Choroid plexus epithelial cell (primary cell): ENCODE measurements around the gene RAPGEFL1.
"Not testable (repeated sequence)": the region's sequence is repeated elsewhere in the genome, so short reads cannot be mapped to it uniquely, and the experiment has no call there.

ENCODE experiments used
- DNase-seq: peaks from one replicate; pipeline ENCODE4 v3.0.0-alpha.2; 2010; ENCODE audit warnings: low read depth
- H3K4me3 ChIP-seq: 2 replicates; pipeline ENCODE4 v1.5.1; 2011; ENCODE audit warnings: low read depth, mild to moderate bottlenecking, control low read depth, low read length, moderate library complexity
- TF ChIP-seq, protein P1 (sequence below): conservative IDR thresholded peaks from 2 replicates; pipeline ENCODE4 v1.5.1; 2011; ENCODE audit warnings: low read depth, mild to moderate bottlenecking, control low read depth, inconsistent platforms, low read length, moderate library complexity

Gene RAPGEFL1, protein sequence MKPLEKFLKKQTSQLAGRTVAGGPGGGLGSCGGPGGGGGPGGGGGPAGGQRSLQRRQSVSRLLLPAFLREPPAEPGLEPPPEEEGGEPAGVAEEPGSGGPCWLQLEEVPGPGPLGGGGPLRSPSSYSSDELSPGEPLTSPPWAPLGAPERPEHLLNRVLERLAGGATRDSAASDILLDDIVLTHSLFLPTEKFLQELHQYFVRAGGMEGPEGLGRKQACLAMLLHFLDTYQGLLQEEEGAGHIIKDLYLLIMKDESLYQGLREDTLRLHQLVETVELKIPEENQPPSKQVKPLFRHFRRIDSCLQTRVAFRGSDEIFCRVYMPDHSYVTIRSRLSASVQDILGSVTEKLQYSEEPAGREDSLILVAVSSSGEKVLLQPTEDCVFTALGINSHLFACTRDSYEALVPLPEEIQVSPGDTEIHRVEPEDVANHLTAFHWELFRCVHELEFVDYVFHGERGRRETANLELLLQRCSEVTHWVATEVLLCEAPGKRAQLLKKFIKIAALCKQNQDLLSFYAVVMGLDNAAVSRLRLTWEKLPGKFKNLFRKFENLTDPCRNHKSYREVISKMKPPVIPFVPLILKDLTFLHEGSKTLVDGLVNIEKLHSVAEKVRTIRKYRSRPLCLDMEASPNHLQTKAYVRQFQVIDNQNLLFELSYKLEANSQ

GRCh38 chr17:40177275-40177874, at the start of gene RAPGEFL1:
Gene RAPGEFL1 (plus strand): TSS chr17:40177470. CDS start chr17:40177862, 392 bp downstream.
- peak; percentile 82 for DNase-seq
- TF ChIP-seq, protein P1, sequence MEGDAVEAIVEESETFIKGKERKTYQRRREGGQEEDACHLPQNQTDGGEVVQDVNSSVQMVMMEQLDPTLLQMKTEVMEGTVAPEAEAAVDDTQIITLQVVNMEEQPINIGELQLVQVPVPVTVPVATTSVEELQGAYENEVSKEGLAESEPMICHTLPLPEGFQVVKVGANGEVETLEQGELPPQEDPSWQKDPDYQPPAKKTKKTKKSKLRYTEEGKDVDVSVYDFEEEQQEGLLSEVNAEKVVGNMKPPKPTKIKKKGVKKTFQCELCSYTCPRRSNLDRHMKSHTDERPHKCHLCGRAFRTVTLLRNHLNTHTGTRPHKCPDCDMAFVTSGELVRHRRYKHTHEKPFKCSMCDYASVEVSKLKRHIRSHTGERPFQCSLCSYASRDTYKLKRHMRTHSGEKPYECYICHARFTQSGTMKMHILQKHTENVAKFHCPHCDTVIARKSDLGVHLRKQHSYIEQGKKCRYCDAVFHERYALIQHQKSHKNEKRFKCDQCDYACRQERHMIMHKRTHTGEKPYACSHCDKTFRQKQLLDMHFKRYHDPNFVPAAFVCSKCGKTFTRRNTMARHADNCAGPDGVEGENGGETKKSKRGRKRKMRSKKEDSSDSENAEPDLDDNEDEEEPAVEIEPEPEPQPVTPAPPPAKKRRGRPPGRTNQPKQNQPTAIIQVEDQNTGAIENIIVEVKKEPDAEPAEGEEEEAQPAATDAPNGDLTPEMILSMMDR: no peak
- H3K4me3 ChIP-seq: peak within 1 kb of the TSS; percentile 64

DNA sequence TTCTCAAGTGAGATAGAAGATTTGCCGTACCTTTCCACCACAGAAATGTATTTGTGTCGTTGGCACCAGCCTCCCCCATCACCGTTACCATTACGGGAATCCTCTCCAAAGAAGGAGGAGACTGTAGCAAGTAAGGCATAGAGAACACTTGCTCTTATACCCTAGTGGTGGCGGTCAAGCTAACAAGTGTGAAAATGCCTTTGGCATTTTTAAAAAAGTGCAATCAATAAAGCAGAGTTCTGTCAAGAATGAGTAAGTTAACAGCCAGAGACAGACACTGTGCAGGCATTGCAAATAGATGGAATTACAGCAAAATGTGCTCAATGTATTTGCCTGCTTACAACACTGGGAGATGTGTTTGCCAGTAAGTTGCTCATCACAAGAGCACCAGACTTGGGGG, 47.8 kb upstream of the RAPGEFL1 start:
- DNase-seq: no peak
- no peak overlapping the region for H3K4me3 ChIP-seq
- TF ChIP-seq, protein P1: peak; percentile 11

DNA sequence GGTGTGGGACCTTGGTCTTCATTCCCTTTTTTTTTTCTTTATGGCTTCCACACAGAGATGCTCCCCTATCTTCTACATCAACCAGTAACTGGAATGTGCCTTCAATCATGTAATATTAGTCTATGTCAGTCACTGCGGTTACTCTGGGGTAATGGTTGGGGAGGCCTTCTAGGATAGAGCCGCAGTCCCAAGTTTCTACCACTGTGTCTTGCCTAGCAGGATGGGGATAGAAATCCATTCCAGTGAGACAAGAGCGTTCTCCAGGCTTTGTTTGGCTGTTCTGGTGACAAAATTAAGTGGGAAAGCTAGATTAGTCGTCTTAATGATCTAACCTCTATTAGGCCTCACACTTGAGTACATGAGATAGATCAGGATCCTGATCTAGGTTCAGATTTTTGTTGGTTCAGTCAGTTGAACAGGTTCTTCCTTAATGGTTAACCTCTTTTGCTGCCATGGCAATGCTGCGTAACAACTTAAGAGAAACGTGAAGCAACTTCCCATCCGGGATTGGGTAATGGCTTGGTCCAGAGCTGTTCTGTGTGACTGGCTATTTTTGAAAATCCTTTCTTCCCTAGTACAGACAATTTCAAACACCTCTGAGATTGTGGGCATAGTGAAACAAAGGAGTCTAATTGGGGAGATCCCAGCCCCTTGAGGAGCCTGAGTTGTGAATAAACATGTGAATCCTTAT, 46.8 kb upstream of the RAPGEFL1 start:
- no peak overlapping the region for H3K4me3 ChIP-seq
- peak; percentile 41 for DNase-seq
- TF ChIP-seq, protein P1: no peak

DNA sequence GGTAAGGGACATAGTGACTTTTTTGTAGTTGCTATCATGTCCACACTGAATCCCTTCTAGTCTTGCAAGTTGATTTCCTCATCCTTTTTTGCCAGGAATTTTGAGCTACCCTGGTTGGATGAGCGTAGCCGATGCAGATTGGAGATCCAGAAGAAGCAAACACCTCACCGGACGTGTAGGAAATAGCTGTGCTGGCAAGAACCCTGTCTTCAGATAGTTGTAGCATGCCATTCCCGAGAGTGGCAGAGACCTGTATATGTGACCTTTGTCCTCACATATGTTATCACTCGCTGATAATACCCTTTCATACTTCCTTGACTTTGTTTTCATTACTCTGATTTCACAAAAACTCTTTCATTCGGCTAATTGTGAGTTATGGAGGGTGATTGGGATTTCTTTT, 43.1 kb upstream of the RAPGEFL1 start:
- no peak for DNase-seq
- TF ChIP-seq, protein P1: no peak
- H3K4me3 ChIP-seq: no peak overlapping the region

DNA sequence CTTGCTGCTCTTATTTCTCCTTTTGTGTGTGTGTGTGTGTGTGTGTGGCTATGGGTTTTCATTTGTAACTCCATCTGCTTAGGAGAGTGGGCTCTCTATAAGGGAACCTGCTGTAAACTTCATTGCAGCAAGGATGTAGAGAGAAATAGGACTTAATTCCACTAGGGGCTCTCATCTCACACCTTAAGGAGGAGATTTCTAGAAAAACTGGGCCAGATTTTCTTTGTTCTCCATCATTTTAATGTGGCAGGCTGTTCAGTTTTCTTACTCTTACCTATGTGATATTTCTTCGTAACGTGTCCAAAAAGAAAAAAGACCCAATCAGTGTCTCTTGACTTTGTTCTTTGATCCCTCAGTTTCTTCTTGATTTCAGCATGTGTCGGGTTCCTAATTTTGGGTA, 41.5 kb upstream of the RAPGEFL1 start:
- no peak for DNase-seq
- H3K4me3 ChIP-seq: no peak overlapping the region
- TF ChIP-seq, protein P1: no peak

GRCh38 chr17:40139566-40140058, 37.7 kb upstream of the RAPGEFL1 start:
- no peak for DNase-seq
- peak overlapping the region; percentile 87 for H3K4me3 ChIP-seq
- TF ChIP-seq, protein P1: no peak

GRCh38 chr17:40143166-40143565, 34.1 kb upstream of the RAPGEFL1 start:
- not testable (repeated sequence) for DNase-seq

More at GRCh38 chr17:40143166-40143565, 34.1 kb upstream of the RAPGEFL1 start:
- not testable (repeated sequence) for H3K4me3 ChIP-seq
